GM12801 (cell line): Measurements from ENCODE around the gene TM6SF1.

Experiments used
- TF ChIP-seq, protein P1 (sequence below): IDR thresholded peaks from one replicate; pipeline ENCODE4 v1.5.1; 2011; ENCODE audit warnings: control low read depth; ENCODE audit not compliant: insufficient read length; ENCODE audit errors: extremely low read depth

The TM6SF1 gene

DNA sequence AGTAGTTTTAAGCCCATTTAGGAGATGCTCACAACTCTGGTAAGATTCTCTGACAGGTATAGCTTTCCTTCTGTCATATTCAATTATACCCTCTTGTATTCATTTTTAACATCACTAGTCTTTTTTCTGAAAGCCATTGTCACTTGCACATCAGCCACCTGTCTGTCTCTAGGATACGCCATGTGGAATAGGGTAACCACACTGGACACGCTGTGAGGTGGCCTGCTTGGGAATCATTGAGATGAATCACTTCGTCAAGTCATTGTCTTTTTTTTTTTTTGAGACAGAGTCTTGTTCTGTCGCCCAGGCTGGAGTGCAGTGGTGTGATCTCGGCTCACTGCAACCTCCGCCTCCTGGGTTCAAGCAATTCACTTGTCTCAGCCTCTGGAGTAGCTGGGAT lies 7.4 kb downstream of the TM6SF1 start:
- TF ChIP-seq, protein P1, sequence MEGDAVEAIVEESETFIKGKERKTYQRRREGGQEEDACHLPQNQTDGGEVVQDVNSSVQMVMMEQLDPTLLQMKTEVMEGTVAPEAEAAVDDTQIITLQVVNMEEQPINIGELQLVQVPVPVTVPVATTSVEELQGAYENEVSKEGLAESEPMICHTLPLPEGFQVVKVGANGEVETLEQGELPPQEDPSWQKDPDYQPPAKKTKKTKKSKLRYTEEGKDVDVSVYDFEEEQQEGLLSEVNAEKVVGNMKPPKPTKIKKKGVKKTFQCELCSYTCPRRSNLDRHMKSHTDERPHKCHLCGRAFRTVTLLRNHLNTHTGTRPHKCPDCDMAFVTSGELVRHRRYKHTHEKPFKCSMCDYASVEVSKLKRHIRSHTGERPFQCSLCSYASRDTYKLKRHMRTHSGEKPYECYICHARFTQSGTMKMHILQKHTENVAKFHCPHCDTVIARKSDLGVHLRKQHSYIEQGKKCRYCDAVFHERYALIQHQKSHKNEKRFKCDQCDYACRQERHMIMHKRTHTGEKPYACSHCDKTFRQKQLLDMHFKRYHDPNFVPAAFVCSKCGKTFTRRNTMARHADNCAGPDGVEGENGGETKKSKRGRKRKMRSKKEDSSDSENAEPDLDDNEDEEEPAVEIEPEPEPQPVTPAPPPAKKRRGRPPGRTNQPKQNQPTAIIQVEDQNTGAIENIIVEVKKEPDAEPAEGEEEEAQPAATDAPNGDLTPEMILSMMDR = no peak

DNA sequence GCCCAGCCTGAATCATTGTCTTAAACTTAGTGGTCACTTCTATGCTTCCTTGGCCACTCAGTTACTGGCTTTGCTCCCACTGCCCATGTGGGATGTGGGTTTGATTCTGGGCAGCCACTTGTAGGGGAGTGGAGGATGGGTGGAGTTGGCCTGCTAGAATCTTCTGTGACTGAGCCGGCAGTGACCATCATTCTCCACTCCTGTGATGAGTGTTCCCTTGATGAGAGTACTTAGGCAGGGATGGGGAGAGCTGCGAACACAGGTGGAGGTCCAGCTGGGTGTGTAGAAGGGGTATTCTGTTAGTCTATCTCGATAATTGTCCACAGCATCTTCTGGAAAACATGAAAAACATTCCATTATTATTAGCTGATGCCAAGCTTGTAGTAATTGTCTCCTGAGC lies 8.0 kb downstream of the TM6SF1 start:
- TF ChIP-seq, protein P1 = no peak

DNA sequence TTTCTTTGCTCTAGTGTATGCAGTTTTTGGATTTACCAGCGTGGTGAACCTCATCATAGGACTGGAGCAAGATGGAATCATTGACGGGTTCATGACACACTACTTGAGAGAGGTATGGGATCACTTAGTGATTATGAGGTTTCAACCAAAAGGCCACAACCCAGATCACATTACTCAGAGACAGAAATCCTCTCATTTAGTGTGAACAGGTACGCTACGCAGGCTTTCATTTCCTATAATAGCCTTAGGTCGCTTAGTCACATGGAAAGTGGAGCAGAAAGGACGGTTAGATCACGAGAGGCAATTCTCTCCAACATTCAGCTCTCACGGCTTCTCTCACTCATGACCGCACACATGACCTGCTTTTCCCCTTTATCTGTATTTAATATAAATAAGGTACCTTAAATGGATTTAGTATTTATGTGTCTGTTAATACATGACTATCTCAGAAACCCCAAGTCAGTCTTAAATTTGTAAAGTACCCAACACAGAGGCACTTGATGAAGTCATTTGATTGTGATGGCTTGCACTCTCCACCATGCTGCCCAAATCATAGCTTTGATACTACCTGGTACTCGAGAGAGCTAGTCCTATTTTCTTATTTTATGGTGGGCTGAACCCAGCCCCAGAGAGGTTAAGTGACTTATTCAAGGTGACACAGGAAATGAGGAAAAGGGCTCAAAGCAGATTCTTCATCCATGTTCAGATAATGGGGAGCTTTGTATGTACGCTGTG lies 8.6 kb downstream of the TM6SF1 start:
- TF ChIP-seq, protein P1 = no peak

DNA sequence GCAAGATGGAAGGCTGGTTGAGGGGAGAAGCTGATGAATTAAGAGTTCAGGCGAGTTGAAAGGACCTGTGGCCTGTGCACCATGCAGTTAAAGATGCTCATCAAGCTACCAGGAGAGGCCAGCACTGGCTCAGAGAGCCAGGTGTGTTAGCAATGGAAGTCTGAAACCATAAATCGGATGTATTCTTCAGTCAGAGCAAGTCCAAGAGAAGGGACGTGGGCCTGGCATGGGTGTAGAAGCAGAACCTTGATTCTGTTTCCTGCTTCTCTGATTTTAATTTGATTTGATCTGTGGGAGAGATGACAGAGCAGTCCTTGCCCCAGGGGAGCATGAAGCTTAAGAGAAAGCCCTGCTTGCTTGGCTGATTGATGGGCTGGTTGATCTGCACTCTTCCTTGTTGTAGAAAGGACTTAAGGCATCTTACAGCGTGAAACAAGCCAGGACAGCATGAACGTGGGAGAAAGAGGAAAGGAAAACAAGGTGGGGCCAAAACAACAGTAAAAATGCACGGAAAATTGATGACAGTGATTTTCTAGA lies 10.9 kb downstream of the TM6SF1 start:
- TF ChIP-seq, protein P1 = no peak

DNA sequence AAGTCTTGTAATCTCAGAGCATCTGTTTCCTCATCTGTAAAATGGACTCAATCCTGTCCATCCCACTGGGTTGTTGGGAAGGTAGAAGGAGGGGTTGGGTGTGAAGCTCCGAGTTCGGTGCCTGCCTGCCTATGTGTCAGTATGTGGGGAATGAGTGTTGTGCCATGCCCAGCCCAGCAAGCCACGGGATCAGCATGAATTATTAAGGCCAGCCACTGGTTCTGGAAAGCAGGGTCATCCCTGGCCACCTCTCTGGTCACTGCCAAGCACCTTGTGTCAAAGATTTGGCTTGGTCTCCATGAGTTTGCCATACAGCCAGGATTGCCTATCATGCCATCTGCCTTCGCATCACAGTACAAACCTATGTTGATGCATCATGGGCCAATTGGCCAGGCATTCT lies 11.5 kb downstream of the TM6SF1 start:
- TF ChIP-seq, protein P1 = no peak

DNA sequence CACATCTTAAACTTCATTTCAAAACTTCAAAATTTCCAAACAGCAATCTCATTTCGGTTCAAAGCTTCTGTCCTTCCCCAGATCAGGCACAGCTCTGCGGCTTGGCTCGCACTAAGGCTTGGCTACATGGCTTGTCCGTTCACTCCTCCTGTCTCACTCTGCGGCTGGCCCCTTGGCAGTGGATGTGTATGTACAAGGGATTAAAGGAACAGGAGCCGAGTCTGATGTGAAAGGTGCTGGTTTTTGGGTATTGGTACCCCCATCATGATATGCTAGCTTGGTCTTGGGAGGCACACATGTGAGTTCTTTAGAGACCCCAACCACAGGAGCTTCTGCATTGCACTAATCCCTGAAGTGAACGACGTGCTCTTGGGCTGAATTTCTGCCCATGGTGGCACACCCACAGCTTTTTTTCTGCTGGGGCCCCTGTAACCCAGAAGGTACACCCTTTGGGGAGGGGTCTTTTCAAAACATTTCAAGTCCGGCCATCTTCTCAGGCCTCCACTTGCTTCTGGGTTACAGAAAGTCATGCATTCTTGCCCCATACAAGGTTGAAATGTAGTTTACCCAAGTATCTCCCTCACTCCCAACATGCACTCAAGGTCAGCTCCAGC lies 12.6 kb downstream of the TM6SF1 start:
- TF ChIP-seq, protein P1 = no peak

DNA sequence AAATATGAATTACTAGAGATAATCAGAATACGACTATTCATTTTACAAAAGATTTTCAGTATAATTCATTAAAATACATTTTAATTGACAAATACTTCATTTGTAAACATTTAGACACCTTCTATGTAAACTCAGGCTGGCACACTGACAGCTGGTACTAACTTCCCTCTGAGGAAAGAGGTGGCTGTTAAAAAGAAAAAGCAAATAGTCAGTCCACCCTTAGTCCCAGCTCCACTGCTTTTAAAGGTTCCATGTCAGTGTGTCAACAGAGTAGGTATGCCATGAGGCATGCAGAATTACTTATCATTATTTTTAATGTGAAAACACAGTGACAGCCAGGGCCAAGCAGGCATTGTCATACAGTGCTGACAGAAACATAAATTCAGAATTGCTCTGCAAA lies 16.1 kb downstream of the TM6SF1 start:
- TF ChIP-seq, protein P1 = no peak
